Retinal pigment epithelial cell (primary cell): ENCODE data around the gene HOXD9.
A peak's percentile ranks its signal among the peaks of the same experiment; 100 is the strongest.

Experiments
- DNase-seq: peaks from one replicate; pipeline ENCODE4 v3.0.0-alpha.2; 2010; ENCODE audit warnings: low read depth
- H3K4me3 ChIP-seq: 2 replicates; pipeline ENCODE4 v1.5.1; 2011; ENCODE audit warnings: mild to moderate bottlenecking, low read length, control low read depth, moderate library complexity
- TF ChIP-seq, protein P1 (sequence below): conservative IDR thresholded peaks from 2 replicates; pipeline ENCODE4 v1.5.1; 2011; ENCODE audit warnings: low read depth, low read length, control low read depth, inconsistent platforms

The HOXD9 gene

DNA sequence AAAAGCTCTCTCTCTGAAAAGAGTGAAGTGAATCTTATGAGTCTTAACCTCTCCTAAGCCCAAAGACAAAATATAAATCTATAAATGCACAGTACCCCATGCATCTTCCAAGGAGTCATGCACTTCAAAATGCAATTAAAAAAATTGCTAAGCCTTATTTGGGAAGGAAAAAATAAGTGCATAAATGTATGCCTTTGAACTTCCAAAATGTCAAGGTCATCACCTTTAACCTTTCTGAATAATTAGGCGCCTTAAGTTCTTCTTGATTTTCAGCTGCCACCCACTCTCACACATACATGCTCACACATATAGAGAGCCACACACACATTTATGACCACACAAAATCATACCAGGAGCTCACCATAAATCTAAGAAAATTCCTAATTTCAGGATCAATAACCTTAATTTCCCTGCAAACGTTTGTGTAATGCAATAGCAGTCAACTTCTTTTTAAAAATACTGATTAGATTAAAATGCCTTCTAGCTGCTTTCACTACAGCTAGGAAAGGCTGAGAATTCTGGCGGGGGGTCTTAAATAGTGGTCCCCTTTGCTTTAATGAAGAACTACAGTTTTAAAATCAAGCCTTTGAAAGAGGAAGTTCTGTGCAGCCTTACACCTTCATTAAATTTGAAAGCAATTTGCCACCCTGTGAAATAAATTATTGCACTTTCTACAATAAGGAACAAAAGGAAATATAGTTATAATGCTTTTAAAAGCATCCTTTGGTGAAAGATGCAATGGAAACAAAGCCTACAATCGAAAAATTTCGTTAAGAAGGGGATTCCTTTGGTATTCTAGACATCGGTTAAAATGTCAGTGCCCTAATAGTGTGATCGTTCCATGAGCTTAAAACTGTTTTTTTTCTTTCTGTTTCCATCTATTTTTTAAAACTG is 11.9 kb upstream of the HOXD9 start:
- no peak for DNase-seq
- TF ChIP-seq, protein P1, sequence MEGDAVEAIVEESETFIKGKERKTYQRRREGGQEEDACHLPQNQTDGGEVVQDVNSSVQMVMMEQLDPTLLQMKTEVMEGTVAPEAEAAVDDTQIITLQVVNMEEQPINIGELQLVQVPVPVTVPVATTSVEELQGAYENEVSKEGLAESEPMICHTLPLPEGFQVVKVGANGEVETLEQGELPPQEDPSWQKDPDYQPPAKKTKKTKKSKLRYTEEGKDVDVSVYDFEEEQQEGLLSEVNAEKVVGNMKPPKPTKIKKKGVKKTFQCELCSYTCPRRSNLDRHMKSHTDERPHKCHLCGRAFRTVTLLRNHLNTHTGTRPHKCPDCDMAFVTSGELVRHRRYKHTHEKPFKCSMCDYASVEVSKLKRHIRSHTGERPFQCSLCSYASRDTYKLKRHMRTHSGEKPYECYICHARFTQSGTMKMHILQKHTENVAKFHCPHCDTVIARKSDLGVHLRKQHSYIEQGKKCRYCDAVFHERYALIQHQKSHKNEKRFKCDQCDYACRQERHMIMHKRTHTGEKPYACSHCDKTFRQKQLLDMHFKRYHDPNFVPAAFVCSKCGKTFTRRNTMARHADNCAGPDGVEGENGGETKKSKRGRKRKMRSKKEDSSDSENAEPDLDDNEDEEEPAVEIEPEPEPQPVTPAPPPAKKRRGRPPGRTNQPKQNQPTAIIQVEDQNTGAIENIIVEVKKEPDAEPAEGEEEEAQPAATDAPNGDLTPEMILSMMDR, result no peak
- no peak overlapping the region for H3K4me3 ChIP-seq

DNA sequence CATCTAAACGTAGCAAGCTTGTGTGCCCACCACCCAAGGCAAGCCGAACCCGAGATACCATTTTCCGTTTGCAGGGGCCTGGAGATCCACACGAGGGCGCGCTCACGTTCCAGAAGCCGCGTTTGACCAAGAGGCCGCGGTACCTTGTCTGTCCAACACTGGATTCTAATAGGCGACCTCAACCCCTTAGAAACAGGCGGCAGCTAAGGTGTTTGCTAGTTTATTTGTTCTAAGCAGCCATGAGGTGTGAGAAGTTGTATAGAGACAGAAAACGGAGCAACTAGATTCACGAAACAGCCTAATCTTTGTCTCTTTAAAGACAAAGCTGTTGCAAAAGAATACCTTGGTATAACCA is 11.2 kb upstream of the HOXD9 start:
- TF ChIP-seq, protein P1, result peak; percentile 78
- DNase-seq, result no peak
- H3K4me3 ChIP-seq, result no peak overlapping the region

DNA sequence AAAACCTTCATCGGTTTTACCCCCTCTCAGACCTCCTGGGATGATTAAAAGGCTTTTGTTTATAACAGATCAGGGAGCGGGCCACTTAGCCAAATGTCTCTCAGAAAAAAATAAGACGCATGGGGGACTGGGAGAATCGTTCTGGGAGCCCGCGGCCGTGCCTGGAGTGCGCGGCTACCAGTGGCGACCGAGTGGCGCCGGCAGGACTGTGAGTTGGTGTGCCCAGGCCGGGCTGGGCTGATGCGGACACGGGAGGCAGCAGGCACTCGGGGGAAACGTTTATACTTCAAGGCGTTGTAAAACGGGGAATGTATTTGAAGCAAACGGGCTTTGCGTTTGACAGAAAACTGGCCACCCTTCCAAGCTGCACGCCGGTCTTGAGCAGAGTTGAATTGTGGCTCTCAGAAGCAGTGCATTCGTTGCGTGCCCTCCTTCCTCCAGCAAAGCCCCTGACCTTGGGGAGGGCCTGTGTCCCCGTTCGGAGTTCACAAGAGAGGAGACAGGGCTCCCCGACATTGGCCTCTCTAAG is 10.6 kb upstream of the HOXD9 start:
- H3K4me3 ChIP-seq, result no peak overlapping the region
- TF ChIP-seq, protein P1, result no peak
- DNase-seq, result no peak

DNA sequence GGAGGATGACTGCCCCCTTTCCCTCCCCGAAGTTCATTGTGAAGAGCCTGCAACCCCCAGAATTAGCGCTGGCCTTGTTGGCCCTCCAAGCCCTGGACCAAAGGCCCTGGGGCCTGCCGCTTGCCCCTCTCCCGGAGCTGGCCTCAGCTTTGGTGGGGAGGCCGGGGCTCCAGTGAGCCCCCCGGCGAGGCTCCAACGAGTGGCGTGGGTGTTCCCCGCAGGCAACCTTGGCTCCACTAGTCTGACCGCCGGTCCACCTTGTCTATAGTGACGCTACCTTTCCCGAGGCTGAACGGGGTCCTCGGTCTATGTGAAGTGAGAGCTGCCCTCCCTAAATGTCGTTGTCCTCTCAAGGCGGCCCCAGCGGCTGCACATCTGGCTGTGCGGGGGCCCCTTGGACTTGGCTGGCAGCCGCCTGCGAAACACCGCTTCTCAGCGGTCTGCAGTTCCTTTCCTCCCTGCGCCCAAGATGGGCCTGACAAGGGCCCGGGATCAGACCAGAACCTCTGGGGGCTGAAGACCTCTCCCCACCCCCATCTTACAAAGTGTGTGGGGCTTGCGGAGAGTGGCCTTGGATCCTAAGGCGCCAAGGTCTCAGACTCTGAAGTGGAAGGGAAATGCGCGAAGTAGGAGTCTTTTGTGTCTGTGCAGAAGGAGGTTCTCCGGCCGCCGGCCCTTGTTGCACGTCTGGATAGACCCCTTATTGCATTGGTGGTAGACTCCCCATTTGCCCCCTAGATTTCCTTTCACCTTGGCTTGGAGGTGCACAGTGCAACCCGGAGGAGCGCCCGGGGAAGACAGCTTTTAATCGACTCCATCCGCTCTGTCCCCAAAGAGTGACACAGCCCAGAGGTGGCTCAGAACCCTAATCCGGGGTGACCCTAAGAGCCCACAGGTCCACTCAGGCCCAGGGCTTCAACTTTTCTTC is 9.9 kb upstream of the HOXD9 start:
- TF ChIP-seq, protein P1, result no peak
- H3K4me3 ChIP-seq, result no peak overlapping the region

DNA sequence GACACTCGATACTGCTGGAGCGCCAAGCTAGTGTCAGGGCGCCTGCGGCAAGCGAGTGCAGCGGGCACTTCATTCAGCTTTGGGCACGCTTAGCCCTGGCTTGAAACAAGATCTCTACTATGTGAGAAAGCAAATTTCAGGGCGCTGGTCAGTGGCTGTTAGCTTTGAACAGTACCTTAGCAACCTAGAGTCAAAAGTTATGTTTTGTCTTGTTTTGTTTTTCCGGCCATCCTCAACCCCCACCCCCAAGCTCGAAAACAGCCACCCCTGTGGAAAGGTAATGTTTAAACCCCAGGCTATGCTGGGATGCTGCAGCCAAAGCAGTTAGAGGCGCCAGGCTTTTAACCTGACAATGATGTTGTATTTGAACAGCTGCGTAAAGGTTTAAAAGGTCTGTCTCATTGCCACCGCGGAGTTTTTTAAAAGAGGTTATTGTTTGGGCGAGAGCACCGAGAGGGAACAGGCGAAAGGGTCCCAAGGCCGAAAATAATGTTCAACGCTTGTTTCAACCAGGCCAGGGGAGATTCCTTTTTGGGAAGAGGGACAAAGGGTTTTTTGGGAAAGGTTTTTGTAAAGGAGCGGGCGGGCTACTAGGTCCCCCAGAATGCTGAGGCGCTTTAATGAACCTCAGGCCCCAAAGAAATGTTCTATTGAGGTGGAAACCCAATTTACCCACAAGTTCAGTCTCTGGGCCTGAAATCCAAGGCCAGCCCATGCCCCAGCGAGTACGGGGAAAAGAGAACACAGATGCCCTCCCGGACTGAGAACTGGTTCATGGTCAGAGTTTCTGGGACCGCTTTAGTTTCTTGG is 8.2 kb upstream of the HOXD9 start:
- TF ChIP-seq, protein P1, result no peak
- no peak for DNase-seq
- no peak overlapping the region for H3K4me3 ChIP-seq

More for the DNA sequence above, 9.9 kb upstream of the HOXD9 start:
- no peak for DNase-seq

DNA sequence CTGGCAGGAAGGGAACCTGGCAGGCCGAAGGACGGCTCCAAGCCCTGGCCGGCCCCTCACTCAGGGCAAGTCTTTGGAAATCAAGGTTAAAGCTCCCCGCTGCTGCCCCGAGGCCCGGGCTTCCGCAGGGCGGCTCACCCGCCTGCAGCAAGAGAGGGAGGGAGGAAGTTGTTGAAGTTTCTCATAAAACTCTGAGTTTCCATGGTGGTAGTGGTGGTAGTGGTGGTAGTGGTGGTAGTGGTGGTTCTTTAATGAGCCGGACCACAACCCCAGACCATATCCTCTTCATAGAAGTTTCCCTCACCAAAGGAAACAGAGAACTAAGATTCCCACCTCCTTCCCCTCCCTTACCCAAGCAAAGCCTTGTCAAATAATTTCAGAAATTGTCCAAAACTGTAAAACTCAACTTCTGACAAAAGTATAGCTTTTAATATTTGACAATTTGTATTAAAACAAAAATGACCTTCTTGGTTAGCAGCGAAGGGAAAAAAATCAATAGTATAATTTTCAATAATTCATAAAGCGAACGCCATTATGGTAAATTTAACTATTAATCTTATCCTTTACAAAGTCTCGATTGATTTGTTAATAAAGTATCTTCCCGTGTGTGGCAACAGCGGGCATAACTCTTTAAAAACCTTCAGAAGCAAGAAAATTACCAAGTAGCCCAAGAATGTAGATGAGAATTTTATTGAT is 7.4 kb upstream of the HOXD9 start:
- no peak overlapping the region for H3K4me3 ChIP-seq
- TF ChIP-seq, protein P1, result no peak

More for the DNA sequence above, 7.4 kb upstream of the HOXD9 start:
- no peak for DNase-seq
